IMR-90 (cell line): Measurements from ENCODE around the gene SDHAF3.

Experiments
- CEBPB ChIP-seq: IDR thresholded peaks from 2 replicates; pipeline ENCODE4 v1.6.1; 2012; ENCODE audit warnings: low read depth, low read length, improper control_type of control experiment
- POLR2A ChIP-seq: IDR thresholded peaks from 2 replicates; pipeline ENCODE4 v1.6.1; 2012; ENCODE audit warnings: mild to moderate bottlenecking, low read depth, low read length
- TF ChIP-seq, protein P1 (sequence below): conservative IDR thresholded peaks from 2 replicates; pipeline ENCODE4 v1.5.1; 2012; ENCODE audit warnings: mild to moderate bottlenecking, low read depth, low read length, improper control_type of control experiment
- TF ChIP-seq, protein P2 (sequence below): fragments of 150-350 bp; IDR thresholded peaks from 2 replicates; pipeline ENCODE4 v1.6.1; 2017; ENCODE audit warnings: mild to moderate bottlenecking, antibody characterized with exemption, low read length, low read depth

DNA sequence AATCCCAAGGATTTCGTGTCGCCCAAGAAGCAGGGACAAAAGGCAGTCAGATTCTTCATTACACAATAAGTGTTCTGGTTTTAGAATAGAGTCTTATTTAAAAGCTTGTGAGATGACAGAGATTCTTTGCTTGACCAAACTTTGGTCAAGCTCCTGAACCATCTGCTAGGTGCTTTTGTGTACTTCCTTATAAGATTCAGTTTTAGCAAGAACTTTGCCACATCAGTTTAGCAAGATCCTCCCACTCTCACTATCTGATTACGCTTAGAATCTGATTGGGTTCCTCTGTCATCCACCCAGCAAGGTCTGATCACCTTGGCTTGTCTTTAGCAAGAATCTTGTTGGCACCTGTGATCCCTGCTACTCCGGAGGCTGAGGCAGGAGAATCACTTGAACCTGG lies 38.2 kb upstream of the SDHAF3 start:
- TF ChIP-seq, protein P1, sequence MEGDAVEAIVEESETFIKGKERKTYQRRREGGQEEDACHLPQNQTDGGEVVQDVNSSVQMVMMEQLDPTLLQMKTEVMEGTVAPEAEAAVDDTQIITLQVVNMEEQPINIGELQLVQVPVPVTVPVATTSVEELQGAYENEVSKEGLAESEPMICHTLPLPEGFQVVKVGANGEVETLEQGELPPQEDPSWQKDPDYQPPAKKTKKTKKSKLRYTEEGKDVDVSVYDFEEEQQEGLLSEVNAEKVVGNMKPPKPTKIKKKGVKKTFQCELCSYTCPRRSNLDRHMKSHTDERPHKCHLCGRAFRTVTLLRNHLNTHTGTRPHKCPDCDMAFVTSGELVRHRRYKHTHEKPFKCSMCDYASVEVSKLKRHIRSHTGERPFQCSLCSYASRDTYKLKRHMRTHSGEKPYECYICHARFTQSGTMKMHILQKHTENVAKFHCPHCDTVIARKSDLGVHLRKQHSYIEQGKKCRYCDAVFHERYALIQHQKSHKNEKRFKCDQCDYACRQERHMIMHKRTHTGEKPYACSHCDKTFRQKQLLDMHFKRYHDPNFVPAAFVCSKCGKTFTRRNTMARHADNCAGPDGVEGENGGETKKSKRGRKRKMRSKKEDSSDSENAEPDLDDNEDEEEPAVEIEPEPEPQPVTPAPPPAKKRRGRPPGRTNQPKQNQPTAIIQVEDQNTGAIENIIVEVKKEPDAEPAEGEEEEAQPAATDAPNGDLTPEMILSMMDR = no peak
- TF ChIP-seq POLR2A (no peak), CEBPB (no peak)
- TF ChIP-seq, protein P2, sequence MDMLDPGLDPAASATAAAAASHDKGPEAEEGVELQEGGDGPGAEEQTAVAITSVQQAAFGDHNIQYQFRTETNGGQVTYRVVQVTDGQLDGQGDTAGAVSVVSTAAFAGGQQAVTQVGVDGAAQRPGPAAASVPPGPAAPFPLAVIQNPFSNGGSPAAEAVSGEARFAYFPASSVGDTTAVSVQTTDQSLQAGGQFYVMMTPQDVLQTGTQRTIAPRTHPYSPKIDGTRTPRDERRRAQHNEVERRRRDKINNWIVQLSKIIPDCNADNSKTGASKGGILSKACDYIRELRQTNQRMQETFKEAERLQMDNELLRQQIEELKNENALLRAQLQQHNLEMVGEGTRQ = no peak
